Activated T-helper 1 cell treated with anti-CD3 and anti-CD28 coated beads, Interleukin-2, amount 50 U/mL, for 16 hours (primary cell): Measurements from ENCODE around the gene INTS11.

Experiments
- DNase-seq, 2 donors: peaks; one replicate each; pipeline ENCODE4 v3.0.0-alpha.2; 2020; ENCODE audit warnings: low read depth in 1 of 2, low spot score in 1 of 2

Gene INTS11

DNA sequence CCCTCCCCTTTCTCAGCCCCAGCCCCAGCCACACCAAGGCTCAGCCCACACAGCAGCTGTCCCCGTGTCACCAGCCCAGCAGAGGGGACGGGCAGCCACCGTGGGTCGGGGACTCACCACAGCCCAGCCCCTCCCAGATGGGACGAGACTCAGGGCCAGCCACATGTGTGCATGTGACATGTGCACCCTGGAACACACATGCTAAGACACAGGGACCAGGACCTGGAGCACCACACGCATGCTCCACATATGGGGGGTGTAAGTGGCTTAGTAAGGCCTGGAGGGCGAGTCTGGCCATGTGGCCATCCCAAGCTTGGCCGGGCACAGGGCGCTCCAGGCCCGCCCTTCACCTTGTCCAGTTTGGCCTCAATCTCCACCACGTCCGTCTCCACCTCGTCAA, 20.7 kb downstream of the INTS11 start:
- DNase-seq, result no peak

DNA sequence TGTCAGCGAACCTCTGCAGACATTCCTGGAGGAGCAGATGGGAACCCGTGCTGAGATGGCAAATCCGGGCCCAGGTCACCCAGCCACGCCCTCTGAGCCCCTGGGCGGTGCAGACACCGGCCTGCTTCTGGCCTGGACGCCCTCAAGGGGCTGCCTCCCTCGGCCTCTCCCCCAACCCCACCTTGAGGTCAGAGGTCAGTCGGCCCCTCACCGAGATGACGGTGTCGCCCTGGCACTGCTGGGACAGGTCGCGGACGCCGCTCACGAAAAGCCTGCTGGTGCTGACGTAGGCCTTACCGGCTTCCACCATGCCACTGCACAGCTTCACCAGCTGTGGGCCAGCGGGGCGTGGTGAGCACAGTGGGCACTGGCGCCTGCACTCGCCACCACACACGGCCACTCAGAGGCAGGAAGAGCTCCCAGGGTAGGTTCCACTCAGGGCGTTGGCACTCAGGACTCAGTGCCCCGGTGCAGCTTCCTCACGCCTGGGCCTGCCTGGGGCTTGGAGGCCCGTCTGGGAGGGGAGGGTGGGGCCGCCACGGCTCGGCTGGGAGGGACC, 21.4 kb downstream of the INTS11 start:
- DNase-seq, result no peak

DNA sequence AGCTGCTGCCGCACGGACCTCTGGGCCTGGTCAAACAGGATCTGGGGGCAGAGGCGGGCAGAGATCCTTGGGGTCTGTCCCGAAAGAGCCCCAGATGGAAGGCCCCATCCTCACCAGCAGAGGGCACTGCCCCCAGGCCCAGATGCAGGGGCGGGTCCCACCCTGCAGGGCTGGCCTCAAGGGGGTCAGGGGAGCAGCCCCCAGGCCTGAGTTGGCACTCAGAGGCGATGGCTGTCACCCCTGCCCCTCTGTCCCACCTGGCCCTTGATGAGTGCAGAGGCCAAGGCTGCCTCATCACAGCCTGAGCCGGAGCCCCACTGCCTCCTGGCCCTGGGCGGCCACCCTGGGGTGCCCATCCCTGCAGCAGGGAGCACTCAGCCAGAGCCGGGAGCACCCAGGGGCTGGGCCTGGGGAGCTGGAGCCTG, 22.4 kb downstream of the INTS11 start:
- no peak for DNase-seq

DNA sequence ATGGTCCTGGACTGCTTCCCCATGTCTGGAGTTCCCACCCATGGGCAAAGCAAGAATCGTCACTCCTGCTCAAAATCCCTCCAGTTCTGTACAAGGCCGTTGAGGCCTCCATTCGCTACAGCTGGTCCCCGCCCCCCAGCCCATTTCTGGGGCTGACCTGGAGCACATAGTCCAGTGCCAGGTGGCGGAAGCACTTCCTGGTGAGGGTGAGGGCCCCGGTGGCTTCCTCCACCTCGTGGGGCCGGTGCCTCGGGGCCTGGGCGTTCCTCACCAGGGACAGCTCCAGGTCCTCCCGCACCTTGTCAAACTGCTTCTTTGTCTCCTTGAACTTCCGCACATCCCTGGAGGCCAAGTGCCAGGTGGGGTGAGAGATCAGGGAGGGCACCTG, 24.1 kb downstream of the INTS11 start:
- no peak for DNase-seq

GRCh38 chr1:1299686-1300351, 24.6 kb downstream of the INTS11 start:
- no peak for DNase-seq

- no peak for DNase-seq
Observed at GRCh38 chr1:1298861-1299685, 25.4 kb downstream of the INTS11 start.

DNA sequence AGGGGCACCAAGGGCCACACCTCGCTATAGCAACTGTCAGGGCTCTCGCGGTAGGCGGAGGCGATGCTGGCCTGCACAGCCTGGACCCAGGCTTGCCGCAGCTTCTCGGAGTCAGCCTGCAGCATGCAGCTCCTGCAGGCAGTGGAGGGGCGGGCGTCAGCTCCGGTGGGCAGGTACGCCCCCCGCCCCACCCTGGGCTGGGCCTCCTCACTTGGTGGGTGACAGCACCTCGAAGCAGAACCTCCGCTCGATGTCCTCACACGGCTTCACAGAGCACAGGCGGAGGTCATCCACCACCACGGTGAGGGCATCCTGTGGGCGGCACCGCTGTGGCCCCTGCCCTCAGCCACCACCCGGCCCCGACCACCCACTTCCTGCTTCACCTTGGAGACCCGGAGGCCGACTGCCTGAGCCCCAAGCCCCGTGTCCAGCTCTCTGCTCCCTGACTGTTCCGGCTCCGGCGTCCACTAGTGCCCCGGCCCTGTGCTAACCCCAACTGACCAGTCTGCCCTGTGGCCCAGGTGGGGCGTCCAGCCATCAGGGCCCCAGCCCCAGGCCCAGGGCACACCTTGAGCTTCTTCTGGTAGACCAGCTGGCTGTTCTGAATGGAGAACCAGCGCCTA, 26.5 kb downstream of the INTS11 start:
- no peak for DNase-seq

DNA sequence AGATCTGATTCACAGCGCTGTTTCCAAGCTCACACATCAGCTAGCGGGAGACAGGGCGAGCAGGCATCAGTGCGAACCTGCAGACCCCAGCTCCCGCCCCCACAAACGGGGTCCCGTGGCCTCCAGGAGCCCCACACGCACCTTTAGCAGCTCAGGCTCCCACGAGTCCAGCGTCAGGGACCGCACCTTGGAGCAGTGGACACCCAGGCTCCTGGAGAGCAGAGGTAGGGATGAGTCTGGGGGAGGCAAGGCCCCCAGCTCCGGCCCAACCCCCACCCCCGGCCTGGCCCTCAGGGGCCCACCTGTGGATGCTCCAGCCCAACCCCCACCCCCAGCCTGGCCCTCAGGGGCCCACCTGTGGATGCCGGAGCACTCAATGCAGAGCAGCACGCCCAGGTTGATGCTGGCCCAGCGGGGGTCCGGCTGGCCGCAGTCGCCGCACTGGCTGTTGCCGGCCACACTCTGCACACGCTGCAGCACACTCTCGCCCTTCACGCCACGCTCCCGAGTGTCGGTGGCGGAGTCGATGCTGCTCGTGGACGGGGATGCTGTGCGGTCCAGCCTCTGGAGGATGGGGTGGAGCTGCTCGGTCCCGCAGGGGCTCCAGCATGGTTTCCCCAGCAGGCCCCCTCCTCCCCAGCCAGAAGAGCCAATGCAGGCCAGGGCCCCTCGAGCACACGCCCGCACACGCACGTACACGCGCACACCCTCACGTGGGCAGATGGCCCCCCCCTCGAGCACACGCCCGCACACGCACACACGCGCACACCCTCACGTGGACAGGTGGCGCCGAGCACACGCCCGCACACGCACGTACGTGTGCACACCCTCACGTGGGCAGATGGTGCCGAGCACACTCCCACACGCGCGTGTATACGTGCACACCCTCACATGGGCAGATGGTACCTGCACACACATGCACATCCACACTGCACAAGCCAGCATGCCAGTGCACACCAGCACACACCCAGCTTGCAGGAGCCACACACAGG, 28.1 kb downstream of the INTS11 start:
- DNase-seq, result no peak

- DNase-seq, result no peak
Observed at GRCh38 chr1:1295154-1295923, 29.1 kb downstream of the INTS11 start.

DNA sequence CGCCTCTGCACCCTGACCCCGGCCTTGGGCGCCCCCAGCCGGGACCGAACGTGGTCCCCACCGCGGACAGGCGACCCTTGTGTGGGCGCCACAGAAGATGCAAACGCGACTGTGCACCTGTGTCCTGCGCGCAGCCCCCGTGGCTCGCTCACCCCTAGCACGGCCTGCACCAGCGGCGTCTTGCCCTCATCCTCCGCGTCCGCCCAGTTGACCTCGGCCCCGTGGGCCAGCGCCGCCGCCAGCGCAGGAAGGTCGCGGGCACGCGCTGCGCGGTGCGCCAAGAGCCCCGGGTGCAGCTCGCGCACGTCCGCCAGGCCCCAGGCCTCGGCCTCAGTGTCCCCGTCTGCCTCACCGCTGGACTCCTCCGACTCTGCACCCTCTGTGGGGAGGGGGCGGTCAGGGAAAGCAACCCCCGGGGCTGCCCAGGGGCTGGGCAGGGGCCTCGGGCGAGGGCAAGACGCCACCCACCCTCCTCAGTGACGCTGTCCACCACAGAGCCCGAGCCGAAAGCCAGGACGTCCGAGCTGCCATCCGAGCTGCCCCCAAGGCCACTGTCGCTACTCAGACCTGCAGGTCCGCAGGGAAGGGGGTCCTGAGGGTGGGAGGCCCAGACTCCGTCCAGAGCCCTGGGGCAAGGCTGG, 30.1 kb downstream of the INTS11 start:
- no peak for DNase-seq

DNA sequence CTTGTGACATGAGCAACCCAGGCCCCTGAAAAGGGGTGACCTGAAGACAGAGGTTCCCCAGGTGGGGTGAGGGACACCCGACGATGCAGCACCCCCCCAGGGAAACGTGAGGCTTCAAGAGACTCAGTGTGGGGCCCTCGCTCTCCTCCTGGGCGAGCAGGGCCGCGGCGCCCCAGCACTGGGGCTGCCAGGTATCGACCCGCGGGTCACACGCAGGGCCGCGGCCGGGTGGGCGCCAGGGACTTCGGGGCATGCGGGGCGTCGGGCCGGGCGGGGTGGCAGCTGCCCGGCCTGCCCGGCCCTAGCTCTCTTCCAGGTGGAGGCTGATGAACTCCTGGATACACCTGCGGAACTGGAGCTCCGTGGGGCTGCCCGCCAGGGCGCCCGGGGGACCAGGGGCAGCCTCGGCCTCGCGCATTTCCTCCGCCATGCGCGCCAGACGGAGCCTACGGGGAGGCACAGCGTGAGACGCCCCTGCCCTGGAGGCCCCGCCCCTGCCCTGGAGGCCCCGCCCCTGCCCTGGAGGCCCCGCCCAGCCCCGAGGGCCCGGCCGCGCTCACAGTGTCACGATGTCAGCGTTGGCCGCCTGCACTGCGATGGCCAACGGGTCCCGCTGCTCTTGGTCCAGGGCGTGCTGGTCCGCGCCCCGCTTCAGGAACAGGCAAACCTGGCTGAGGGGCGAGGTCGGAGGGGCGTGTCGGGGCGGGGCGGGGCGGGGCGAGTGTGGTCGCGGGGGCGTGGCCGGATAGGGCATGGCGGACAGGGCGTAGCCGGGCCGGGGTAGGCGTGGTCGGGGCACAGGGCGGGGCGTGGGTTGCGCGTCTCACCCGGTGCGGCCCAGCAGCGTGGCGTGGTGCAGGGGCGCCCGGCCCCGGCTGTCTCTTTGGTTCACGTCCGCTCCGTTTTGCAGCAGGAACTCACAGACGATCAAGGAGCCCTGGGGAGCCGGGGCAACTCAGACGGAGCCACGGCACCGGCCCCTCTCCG, 30.9 kb downstream of the INTS11 start:
- no peak for DNase-seq

- DNase-seq, result no peak
Observed at GRCh38 chr1:1292851-1293250, 31.6 kb downstream of the INTS11 start.

DNA sequence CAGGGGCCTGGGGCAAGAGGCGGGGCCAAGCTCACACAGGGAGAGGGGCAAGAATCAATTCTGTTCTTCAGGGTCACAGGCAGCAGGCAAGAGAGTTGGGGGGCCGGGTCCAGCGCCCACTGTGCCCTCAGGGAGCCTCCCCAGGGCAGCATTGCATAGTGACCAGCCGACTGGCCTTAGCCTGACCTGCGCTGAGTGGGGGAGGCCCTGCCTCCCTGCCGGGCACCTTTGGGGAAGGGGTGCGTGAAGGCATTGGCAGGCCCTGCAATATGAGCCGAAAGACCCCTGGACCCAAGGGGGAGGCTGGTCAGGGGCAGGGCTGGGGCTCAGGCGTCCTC, 32.0 kb downstream of the INTS11 start:
- no peak for DNase-seq

DNA sequence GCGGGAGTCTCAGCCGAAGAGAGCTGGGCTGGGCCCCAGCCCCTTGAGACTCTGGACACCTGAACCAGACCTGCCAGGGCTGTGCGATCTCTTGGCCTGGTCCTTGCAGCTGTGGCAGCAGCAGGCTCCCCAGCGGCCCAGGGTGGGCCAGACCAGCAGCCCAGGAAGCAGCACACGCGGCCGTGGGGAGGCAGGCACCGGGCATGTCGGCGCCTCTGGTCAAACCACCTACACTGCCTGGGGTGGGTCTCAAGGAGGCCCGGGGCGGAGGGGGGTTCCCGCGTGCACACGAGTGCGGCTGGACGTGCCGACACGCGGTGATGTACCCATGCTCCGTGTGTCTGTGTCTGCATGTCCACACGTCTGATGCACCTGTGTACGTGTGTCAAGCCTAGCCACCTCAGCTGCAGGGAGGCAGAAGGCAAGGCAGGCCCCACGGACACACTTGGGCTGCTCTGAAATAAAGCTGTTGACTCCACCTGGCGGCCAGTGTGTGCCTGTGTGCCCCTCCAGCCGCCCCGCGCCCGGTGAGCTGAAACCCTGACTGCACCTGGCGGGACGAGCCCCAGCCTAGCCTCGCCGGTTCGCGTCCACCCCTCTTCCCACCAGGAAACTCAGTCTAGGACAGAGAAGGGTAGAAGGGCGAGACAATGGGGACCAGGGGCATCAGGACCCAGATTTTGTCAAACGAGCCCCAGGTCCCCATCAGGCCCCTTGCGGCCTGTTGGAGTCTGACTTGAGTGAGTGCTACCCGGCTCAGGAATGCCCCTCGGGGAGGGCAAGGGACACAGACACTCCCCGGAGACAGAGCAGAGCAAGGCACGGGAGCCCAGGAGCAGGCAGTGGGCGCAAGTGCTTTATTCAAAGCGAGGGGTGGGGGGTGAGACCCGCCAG, 32.7 kb downstream of the INTS11 start:
- peak; percentile 34 to 45 for DNase-seq

GRCh38 chr1:1291023-1291528, 33.4 kb downstream of the INTS11 start:
- no peak for DNase-seq

- DNase-seq, result peak in 1 of 2 donors; percentile 34
Observed at GRCh38 chr1:1290238-1290731, 34.2 kb downstream of the INTS11 start.
